Testis (tissue), 5 donors: ENCODE data around the gene CMPK2. TPM values are rescaled to one million over a fixed set of nuclear protein-coding genes. Genes with fewer than 3 reads are reported as not detected.

ENCODE experiments used
- DNase-seq: peaks from one replicate; pipeline ENCODE4 v3.0.0-alpha.2; 2019
- H3K27ac ChIP-seq, 2 donors: fragments of 200-600 bp; sonication (generic); one replicate each; pipeline ENCODE4 v1.5.1; 2019
- H3K27me3 ChIP-seq: fragments of 200-600 bp; sonication (generic); one replicate; pipeline ENCODE4 v1.5.1; 2019
- H3K36me3 ChIP-seq: fragments of 200-600 bp; sonication (generic); one replicate; pipeline ENCODE4 v1.5.1; 2017; ENCODE audit warnings: low read depth; ENCODE audit errors: missing control alignments
- H3K4me1 ChIP-seq: fragments of 200-600 bp; sonication (generic); one replicate; pipeline ENCODE4 v1.5.1; 2019
- H3K4me3 ChIP-seq, 2 donors: fragments of 200-600 bp; sonication (generic); one replicate each; pipeline ENCODE4 v1.5.1; 2017 to 2019
- H3K9me3 ChIP-seq: fragments of 200-600 bp; sonication (generic); one replicate; pipeline ENCODE4 v1.5.1; 2017
- POLR2A ChIP-seq: fragments of 450-650 bp; IDR thresholded peaks from one replicate; pipeline ENCODE4 v1.6.1; 2017; ENCODE audit warnings: antibody characterized with exemption, mild to moderate bottlenecking, moderate library complexity
- WGBS, 2 donors: methylation state at CpG; one replicate each; pipeline ENCODE4 v1.1.5; 2018; 5-methylcytosine and 5-hydroxymethylcytosine counted together
- intact Hi-C: fragments of 100-400 bp; cut with DNase I; formaldehyde crosslinking; loops from one replicate; pipeline ENCODE4 v1.15.1; 2023; ENCODE audit warnings: low total_unique reads
- long read RNA-seq, 2 donors: transcript quantifications; one replicate each; lab custom pipeline, GENCODE V29; 2026
- polyA plus RNA-seq: library from polyadenylated mRNA; stranded (reverse); fragments of 350-450 nt; fragmentation: Illumina TruSeq; extraction: RNeasy Lipid Tissue Mini Kit (QIAGEN cat#74804); gene quantifications from one replicate; pipeline ENCODE4 v1.2.3, GENCODE V29; 2014; ENCODE audit warnings: low read depth, low replicate concordance; ENCODE audit not compliant: insufficient read depth
- total RNA-seq, 2 donors: library from RNA; depleted of rRNA; stranded (reverse); fragments of >200 nt; gene quantifications; one replicate each; pipeline ENCODE4 v1.2.3, GENCODE V29; 2016
- TF ChIP-seq, protein P1 (sequence below), 3 experiments: fragments of 450-650 bp in 2 of 3; fragments of 200-600 bp in 1 of 3; sonication (generic) in 1 of 3; IDR thresholded peaks; one replicate each; pipeline ENCODE4 v1.5.1; 2016 to 2019; ENCODE audit warnings: antibody characterized with exemption in 3 of 3, mild to moderate bottlenecking in 2 of 3, moderate library complexity in 1 of 3

Gene CMPK2, protein sequence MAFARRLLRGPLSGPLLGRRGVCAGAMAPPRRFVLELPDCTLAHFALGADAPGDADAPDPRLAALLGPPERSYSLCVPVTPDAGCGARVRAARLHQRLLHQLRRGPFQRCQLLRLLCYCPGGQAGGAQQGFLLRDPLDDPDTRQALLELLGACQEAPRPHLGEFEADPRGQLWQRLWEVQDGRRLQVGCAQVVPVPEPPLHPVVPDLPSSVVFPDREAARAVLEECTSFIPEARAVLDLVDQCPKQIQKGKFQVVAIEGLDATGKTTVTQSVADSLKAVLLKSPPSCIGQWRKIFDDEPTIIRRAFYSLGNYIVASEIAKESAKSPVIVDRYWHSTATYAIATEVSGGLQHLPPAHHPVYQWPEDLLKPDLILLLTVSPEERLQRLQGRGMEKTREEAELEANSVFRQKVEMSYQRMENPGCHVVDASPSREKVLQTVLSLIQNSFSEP
- 10 to 100 TPM; 15.4 to 16.1 TPM for total RNA-seq
- 11.1 TPM for polyA plus RNA-seq
- long read RNA-seq, donor 1 = 0 reads
- long read RNA-seq, donor 2, partial matches to known transcripts = 0 of 3 reads
- long read RNA-seq, donor 2, other reads (novel, unspliced or antisense) = 0 of 3 reads

DNA sequence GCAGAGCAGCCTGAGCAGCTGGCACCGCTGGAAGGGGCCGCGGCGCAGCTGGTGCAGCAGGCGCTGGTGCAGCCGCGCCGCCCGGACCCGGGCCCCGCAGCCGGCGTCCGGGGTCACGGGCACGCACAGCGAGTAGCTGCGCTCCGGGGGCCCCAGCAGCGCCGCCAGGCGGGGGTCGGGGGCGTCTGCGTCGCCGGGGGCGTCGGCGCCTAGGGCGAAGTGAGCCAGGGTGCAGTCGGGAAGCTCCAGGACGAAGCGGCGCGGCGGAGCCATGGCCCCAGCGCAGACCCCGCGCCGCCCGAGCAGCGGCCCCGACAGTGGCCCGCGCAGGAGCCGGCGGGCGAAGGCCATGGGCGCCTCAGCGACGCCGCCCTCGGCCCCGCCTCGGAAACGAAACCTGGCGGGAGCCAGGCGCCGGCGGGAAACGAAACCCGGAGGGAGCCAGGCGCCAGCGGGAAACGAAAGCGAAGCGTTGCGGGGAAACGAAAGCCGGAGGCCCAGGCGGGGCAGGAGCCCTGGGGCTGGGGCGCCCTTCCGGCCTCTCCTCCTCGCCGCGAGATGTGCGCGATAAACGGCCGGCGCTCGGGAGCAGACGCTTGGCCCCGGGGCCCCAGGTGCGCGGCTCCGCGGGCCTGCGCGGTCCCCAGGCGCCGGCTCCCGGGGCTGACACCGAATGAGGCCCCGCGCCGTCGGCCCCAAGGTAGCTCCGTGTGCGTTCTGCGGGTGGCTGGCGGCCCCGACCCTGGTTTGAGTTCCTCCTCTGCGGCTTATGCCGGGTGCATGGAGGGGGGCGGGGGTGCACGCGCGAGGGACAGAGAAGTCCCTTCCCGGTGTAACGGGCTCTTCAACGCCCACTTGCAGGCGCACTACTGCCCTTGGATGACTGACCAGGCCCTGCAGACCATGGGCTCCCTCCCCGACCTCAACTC, at the start of gene CMPK2:
Gene CMPK2 (minus strand): TSS at position 562 of the 929 bp plus-strand sequence. CDS start 211 bp downstream, at position 351.
- intact Hi-C loops = no loop called here
- no peak for TF ChIP-seq POLR2A
- TF ChIP-seq, protein P1, sequence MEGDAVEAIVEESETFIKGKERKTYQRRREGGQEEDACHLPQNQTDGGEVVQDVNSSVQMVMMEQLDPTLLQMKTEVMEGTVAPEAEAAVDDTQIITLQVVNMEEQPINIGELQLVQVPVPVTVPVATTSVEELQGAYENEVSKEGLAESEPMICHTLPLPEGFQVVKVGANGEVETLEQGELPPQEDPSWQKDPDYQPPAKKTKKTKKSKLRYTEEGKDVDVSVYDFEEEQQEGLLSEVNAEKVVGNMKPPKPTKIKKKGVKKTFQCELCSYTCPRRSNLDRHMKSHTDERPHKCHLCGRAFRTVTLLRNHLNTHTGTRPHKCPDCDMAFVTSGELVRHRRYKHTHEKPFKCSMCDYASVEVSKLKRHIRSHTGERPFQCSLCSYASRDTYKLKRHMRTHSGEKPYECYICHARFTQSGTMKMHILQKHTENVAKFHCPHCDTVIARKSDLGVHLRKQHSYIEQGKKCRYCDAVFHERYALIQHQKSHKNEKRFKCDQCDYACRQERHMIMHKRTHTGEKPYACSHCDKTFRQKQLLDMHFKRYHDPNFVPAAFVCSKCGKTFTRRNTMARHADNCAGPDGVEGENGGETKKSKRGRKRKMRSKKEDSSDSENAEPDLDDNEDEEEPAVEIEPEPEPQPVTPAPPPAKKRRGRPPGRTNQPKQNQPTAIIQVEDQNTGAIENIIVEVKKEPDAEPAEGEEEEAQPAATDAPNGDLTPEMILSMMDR (IDR thresholded peaks at IDR 0.05) = peak in 1 of 3 experiments; percentile 5
- 0 to 2% methylated on average over 11 to 86 of the region's 115 CpGs for WGBS, 2 donors
- no peaks in the 10 kb centered on the region for H3K9me3 ChIP-seq
- peak; percentile 51 for DNase-seq
- H3K27me3 ChIP-seq = no peaks in the 10 kb centered on the region
- no peaks in the 10 kb centered on the region for H3K36me3 ChIP-seq
- H3K27ac ChIP-seq = peak within 1 kb of the TSS; percentile 85 to 86
- H3K4me1 ChIP-seq = peaks cover 9% of the 10 kb centered on the region
- H3K4me3 ChIP-seq = peak within 1 kb of the TSS; percentile 83 to 86

DNA sequence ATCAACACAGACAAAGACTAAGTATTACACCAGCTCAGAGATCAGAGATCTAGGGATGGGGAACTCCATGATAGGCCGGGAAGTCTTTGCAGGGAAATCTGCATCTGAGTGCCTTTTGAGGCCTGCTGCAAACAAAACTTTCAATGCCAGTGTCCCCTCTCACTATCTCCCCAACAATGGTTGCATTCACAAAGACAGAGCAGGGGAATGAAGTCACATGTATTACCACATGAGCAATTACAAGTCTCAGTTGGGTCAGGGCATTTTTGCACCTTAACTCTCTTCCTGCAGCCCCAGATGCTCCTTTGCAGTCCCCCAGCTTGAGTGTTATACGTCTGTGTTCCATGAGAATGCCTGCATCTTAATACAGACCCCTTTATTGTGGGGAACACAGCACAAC, 49.7 kb upstream of the CMPK2 start:
- peaks cover 5% of the 10 kb centered on the region for H3K4me1 ChIP-seq
- H3K9me3 ChIP-seq = no peaks in the 10 kb centered on the region
- H3K36me3 ChIP-seq = no peaks in the 10 kb centered on the region
- WGBS, 2 donors = 81 to 89% methylated on average over 2 of the region's 2 CpGs
- TF ChIP-seq, protein P1 (IDR thresholded peaks at IDR 0.05) = no peak
- no peak for TF ChIP-seq POLR2A
- intact Hi-C loops = loop anchor here (10.0 kb wide), 1 partner anchor 109 kb away; no protein-coding TSS in a partner anchor
- DNase-seq = no peak
- H3K27ac ChIP-seq = no peak overlapping the region
- no peaks in the 10 kb centered on the region for H3K27me3 ChIP-seq
- H3K4me3 ChIP-seq = no peak overlapping the region

DNA sequence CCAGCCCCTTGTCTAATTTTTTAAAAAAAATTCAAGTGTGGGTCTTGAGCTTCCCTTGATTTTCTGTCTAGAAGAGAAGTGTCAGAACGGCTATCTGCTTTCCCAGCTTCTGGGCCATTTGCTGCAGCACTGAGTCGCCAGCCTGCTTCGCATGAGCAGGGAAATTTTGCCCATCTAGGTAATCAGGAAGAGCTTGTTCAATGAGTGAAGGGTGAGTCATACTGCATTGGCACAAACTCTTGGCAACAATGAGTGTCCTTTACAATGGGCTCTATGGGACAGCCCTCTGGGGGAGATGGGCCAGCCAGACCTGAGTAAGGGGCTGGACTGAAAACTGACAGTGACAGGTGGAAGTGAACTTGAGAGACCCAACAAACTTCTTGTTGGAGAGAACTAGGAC, 49.1 kb upstream of the CMPK2 start:
- TF ChIP-seq, protein P1 (IDR thresholded peaks at IDR 0.05) = no peak
- no peak for TF ChIP-seq POLR2A
- 87 to 90% methylated on average over 3 of the region's 3 CpGs for WGBS, 2 donors
- H3K9me3 ChIP-seq = no peaks in the 10 kb centered on the region
- DNase-seq = no peak
- no peak overlapping the region for H3K4me3 ChIP-seq
- no peaks in the 10 kb centered on the region for H3K4me1 ChIP-seq
- no peak overlapping the region for H3K27ac ChIP-seq
- no peaks in the 10 kb centered on the region for H3K36me3 ChIP-seq
- H3K27me3 ChIP-seq = no peaks in the 10 kb centered on the region
- intact Hi-C loops = loop anchor here (10.0 kb wide), 1 partner anchor 110 kb away; no protein-coding TSS in a partner anchor

DNA sequence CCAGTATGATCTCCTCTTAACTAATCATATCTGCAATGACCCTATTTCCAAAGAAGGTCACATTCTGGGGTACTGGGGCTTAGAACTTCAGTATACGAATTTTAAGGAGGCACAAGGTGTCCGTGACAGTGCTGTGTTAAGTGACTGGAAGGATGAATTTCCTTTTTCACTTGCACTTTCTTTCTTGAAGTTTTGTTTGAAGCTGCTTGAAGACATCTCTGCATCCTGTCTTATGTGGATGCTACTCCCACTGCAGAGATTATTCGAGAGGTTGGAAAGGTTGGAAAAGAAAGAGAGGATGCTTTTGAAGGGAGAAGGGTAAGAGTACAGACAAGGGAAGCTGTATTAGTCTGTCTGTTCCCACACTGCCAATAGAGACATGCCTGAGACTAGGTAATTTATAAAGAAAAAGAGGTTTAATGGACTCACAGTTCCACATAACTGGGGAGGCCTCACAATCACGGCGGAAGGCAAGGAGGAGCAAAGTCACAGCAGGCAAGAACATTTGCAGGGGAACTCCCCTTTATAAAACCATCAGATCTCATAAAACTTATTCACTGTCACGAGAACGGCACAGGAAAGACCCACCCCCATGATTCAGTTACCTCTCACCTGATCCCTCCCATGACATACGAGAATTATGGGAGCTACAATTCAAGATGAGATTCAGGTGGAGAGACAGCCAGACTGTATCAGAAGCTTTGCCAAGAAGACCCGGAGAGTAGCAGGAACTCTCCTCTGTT, 47.9 kb upstream of the CMPK2 start:
- Histone ChIP-seq H3K36me3 (no peaks in the 10 kb centered on the region), H3K27me3 (no peaks in the 10 kb centered on the region), H3K4me1 (no peaks in the 10 kb centered on the region), H3K27ac (no peak overlapping the region), H3K9me3 (no peaks in the 10 kb centered on the region), H3K4me3 (no peak overlapping the region)
- intact Hi-C loops = loop anchor here (10.0 kb wide), 1 partner anchor 111 kb away; no protein-coding TSS in a partner anchor
- WGBS, 2 donors = 94% methylated on average over 9 of the region's 9 CpGs
- no peak for DNase-seq
- TF ChIP-seq POLR2A = no peak
- TF ChIP-seq, protein P1 (IDR thresholded peaks at IDR 0.05) = no peak
